ENCODE data around the gene SARDH. TPM values are rescaled to one million over a fixed set of nuclear protein-coding genes. Genes with fewer than 3 reads are reported as not detected.

Gene SARDH
- total and polyA plus RNA-seq, 2 of the 13 experiments (the other 11 are each of a cell fraction or from before 2014, with no cell fraction given), result 11.6 to 34.9 TPM

GRCh38 chr9:133714606-133715294 is 23.4 kb downstream of the SARDH start (continued):
- TF ChIP-seq NFE2L1 (CRISPR knock-in tag; IDR thresholded peaks at IDR 0.05; ENCODE audit: borderline replicate concordance) (no peak), ZNF710 (CRISPR knock-in tag; IDR thresholded peaks at IDR 0.05; ENCODE audit: borderline replicate concordance) (no peak), ATF3 (CRISPR knock-in tag; IDR thresholded peaks at IDR 0.05) (peak; percentile 100), MXD1 (CRISPR knock-in tag; IDR thresholded peaks at IDR 0.05) (no peak; the same call in 1 of the 2 replicates), ZFP90 (CRISPR knock-in tag; IDR thresholded peaks at IDR 0.05; ENCODE audit: borderline replicate concordance) (peak; percentile 56; the same call in 1 of the 2 replicates), ZNF772 (CRISPR knock-in tag; IDR thresholded peaks at IDR 0.05) (peak; percentile 69; the same call in 1 of the 2 replicates), U2AF2 (IDR thresholded peaks at IDR 0.05; ENCODE audit: low read depth, low read length) (no peak), ZHX2 (IDR thresholded peaks at IDR 0.05; ENCODE audit: low read depth) (peak; percentile 77), ZHX2 (CRISPR knock-in tag; IDR thresholded peaks at IDR 0.05; ENCODE audit: borderline replicate concordance) (no peak), ZNF350 (CRISPR knock-in tag; IDR thresholded peaks at IDR 0.05; ENCODE audit: borderline replicate concordance, low read depth) (peak; percentile 86), ATF6 (CRISPR knock-in tag; conservative IDR thresholded peaks at IDR 0.05) (no peak), ZNF333 (CRISPR knock-in tag; IDR thresholded peaks at IDR 0.05; ENCODE audit: borderline replicate concordance) (no peak), ZNF17 (CRISPR knock-in tag; IDR thresholded peaks at IDR 0.05) (no peak), IKZF5 (CRISPR knock-in tag; IDR thresholded peaks at IDR 0.05) (peak; percentile 44; the same call in 1 of the 2 replicates), NR2F6 (IDR thresholded peaks at IDR 0.05) (peak; percentile 79), NR2F6 (CRISPR knock-in tag; IDR thresholded peaks at IDR 0.05) (peak; percentile 89)
